Brain microvascular endothelial cell (primary cell): ENCODE results near the gene TAF7.
"Not testable (repeated sequence)": the region's sequence is repeated elsewhere in the genome, so short reads cannot be mapped to it uniquely, and the experiment has no call there.

Source experiments
- DNase-seq: peaks from one replicate; pipeline ENCODE4 v3.0.0-alpha.2; 2020
- H3K27ac ChIP-seq: fragments of 250-450 bp; sonication (Bioruptor Pico); 2 replicates; pipeline ENCODE4 v1.5.1; 2020; ENCODE audit warnings: mild to moderate bottlenecking, moderate library complexity
- H3K27me3 ChIP-seq: fragments of 250-450 bp; sonication (Bioruptor Pico); replicated peaks from 2 replicates; pipeline ENCODE4 v1.5.1; 2020; ENCODE audit warnings: mild to moderate bottlenecking
- H3K36me3 ChIP-seq: fragments of 250-450 bp; sonication (Bioruptor Pico); replicated peaks from 2 replicates; pipeline ENCODE4 v1.5.1; 2020; ENCODE audit warnings: mild to moderate bottlenecking
- H3K4me3 ChIP-seq: 2 replicates; pipeline ENCODE4 v1.5.1; 2011; ENCODE audit warnings: low read depth, mild to moderate bottlenecking, control low read depth, low read length, moderate library complexity
- CTCF ChIP-seq: IDR thresholded peaks from 2 replicates; pipeline ENCODE4 v1.5.1; 2011; ENCODE audit warnings: low read depth, mild to moderate bottlenecking, moderate library complexity, low read length, control low read depth, inconsistent platforms; ENCODE audit errors: missing control alignments
- in situ Hi-C: cut with HindIII; loops from 2 replicates; pipeline ENCODE4 v1.10.0; 2017; ENCODE audit warnings: low sequenced_read_pairs, low pct_ligation_motif_present

TAF7 gene

DNA sequence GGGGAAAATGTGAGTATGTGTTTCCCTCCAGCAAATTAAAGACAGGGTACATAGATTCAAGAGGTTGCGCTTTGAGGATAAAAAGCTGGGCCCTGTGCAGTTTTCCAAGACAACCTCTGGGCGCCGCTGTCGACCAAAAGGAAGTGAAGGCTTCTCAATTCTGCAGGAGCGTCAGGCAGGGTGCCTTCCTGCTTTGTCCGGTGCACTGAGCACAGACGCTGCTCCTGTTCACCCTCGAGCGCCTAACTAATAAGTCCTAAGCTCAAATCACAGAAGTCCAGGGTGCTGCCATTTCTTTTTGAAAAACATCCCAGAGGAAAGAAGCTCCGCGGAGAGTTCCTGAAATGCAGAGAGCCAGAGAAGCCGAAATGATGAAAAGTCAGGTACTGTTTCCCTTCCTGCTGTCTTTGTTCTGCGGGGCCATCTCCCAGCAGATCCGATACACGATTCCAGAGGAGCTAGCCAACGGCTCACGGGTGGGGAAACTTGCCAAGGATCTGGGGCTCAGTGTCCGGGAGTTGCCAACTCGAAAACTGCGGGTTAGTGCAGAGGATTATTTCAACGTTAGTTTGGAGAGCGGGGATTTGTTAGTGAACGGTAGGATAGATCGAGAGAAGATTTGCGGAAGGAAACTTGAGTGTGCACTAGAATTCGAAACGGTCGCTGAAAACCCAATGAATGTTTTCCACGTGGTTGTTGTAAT is 29.5 kb upstream of the TAF7 start, which contains the start of gene PCDHGB1:
Gene PCDHGB1 (plus strand): TSS at position 183 of the 703 bp plus-strand sequence. CDS start 162 bp downstream, at position 345.
- TF ChIP-seq CTCF = peak; percentile 63
- no peaks in the 10 kb centered on the region for H3K36me3 ChIP-seq
- peak within 1 kb of the TSS; percentile 17 for H3K4me3 ChIP-seq
- in situ Hi-C loops = no loop called here
- DNase-seq = peak; percentile 9
- H3K27ac ChIP-seq = no peak within 1 kb of the TSS
- H3K27me3 ChIP-seq = no peaks in the 10 kb centered on the region

- DNase-seq, H3K27ac ChIP-seq, in situ Hi-C loops, H3K36me3 ChIP-seq, H3K4me3 ChIP-seq, H3K27me3 ChIP-seq: not testable (repeated sequence)
Measured at GRCh38 chr5:141346017-141346416, 25.4 kb upstream of the TAF7 start.

DNA sequence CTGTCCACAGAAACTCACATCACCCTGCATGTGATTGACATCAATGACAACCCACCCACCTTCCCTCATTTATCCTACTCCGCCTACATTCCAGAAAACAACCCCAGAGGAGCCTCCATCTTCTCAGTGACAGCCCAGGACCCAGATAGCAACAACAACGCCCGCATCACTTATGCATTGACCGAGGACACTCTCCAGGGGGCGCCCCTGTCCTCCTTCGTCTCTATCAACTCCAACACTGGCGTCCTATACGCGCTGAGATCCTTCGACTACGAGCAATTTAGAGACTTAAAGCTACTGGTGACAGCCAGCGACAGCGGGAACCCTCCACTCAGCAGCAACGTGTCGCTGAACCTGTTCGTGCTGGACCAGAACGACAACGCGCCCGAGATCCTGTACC is 24.7 kb upstream of the TAF7 start:
- TF ChIP-seq CTCF = no peak
- no peaks in the 10 kb centered on the region for H3K36me3 ChIP-seq
- in situ Hi-C loops = no loop called here
- no peak for DNase-seq
- no peak overlapping the region for H3K4me3 ChIP-seq
- H3K27me3 ChIP-seq = no peaks in the 10 kb centered on the region
- no peak overlapping the region for H3K27ac ChIP-seq

- in situ Hi-C loops = no loop called here
- Histone ChIP-seq H3K36me3 (no peaks in the 10 kb centered on the region), H3K4me3 (peak overlapping the region; percentile 38), H3K27ac (no peak overlapping the region), H3K27me3 (no peaks in the 10 kb centered on the region)
- DNase-seq = no peak
- no peak for TF ChIP-seq CTCF
Measured at GRCh38 chr5:141343953-141344463, 23.4 kb upstream of the TAF7 start.

DNA sequence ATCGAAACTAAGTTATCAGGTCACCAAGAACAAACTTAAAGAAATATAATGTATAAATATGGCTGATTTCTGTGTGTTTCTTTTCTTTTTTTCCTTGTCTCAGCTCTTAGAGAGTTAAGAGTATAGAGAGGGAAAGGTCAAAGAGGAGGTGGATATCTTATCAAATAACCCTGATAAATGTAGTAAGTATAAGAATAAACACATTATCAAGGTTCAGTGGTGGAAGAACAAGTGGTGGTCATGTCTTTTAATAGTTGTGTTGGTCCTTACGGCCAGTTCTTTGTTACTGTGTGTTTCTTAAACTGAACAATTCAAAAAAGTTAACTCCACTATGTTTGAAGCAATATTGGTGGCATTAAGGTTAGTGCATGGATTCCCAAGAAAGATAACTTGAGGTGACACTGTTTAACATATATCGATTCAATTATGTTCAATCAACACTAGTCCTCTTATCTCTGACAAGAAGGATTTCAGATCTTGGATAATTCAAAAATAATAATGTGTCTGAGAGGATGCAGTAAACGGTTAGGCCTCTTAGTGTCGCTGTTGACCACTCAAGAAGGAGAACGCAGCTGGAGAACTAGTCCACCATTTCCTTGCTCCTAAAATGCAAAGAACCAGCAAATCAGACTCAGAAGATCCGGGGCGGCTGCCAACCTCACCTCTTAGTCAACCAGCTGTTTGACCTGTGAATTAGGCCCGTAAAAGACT is 22.8 kb upstream of the TAF7 start, which contains the start of gene PCDHGA3:
Gene PCDHGA3 (plus strand): TSS at position 588 of the 711 bp plus-strand sequence. CDS start 205 bp downstream, outside the sequence.
- Histone ChIP-seq H3K27me3 (no peaks in the 10 kb centered on the region), H3K4me3 (peak within 1 kb of the TSS; percentile 38), H3K27ac (no peak within 1 kb of the TSS), H3K36me3 (no peaks in the 10 kb centered on the region)
- in situ Hi-C loops = no loop called here
- peak; percentile 58 for DNase-seq
- peak; percentile 58 for TF ChIP-seq CTCF

GRCh38 chr5:141342773-141343172 is 22.2 kb upstream of the TAF7 start:
- DNase-seq = no peak
- no peaks in the 10 kb centered on the region for H3K27me3 ChIP-seq

GRCh38 chr5:141340781-141341354 is 20.3 kb upstream of the TAF7 start:
- H3K27ac ChIP-seq, H3K36me3 ChIP-seq, in situ Hi-C loops, DNase-seq, H3K27me3 ChIP-seq, H3K4me3 ChIP-seq: not testable (repeated sequence)

More at GRCh38 chr5:141342773-141343172, 22.2 kb upstream of the TAF7 start:
- H3K4me3 ChIP-seq = no peak overlapping the region
- H3K36me3 ChIP-seq = no peaks in the 10 kb centered on the region
- H3K27ac ChIP-seq = no peak overlapping the region
- no peak for TF ChIP-seq CTCF
- in situ Hi-C loops = no loop called here
